Pulmonary artery endothelial cell (primary cell): ENCODE results near the gene HOXA5. TPM values are rescaled to one million over a fixed set of nuclear protein-coding genes. Genes with fewer than 3 reads are reported as not detected.

Source experiments
- DNase-seq: peaks from one replicate; pipeline ENCODE4 v3.0.0-alpha.2; 2011; ENCODE audit warnings: low read depth, low spot score
- total RNA-seq: library from RNA; depleted of rRNA; stranded (reverse); fragments of >200 nt; gene quantifications from 2 replicates; pipeline ENCODE4 v1.2.3, GENCODE V29; 2014

HOXA5 gene
- total RNA-seq, 1 donor from 2014 or later = 5.9 TPM

DNA sequence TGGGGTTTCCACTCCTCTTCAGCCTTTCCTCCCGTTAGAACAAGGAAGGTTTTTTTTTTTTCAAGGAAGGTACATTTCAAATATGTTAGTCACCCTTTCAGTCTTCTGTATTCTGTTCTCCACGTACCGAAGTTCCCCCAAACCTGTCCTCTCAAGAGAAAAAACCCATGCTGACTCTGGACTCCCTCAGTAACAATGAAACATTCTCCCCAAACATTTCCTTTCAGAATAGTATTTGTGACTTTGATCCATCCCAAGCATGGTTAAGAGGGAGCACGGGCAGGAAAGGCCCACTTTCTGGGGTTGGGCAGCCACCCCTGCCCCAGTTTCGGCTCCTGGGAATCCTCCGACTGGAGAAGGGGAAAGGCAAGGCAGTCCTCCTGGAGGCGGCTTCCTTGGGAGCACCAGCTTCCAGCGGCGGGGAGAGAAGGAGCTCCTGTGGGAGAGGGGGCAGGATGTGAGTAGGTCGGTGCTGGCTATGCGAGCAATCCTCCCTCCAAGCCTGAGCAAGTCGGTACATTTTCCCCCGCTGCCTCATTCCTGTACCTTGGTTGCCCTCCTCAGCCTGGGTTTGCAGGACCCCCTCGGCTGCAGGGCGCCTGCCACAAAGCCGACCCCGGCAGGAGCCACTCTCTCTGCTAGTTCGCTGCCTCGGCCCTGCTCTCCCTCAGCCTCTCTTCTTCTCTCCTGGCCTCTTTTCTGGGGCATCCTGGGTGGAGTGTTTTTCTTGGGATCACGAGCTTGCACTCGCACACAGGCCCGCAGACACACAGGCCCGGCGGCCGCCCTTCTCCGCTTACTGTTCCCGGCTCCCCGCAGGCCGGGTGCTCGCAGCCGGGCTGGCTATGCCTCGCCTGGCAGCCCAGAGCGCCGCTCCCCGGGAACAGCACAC, 45.5 kb downstream of the HOXA5 start:
- DNase-seq = no peak

- no peak for DNase-seq
Observed at GRCh38 chr7:27096768-27097514, 46.5 kb downstream of the HOXA5 start.

DNA sequence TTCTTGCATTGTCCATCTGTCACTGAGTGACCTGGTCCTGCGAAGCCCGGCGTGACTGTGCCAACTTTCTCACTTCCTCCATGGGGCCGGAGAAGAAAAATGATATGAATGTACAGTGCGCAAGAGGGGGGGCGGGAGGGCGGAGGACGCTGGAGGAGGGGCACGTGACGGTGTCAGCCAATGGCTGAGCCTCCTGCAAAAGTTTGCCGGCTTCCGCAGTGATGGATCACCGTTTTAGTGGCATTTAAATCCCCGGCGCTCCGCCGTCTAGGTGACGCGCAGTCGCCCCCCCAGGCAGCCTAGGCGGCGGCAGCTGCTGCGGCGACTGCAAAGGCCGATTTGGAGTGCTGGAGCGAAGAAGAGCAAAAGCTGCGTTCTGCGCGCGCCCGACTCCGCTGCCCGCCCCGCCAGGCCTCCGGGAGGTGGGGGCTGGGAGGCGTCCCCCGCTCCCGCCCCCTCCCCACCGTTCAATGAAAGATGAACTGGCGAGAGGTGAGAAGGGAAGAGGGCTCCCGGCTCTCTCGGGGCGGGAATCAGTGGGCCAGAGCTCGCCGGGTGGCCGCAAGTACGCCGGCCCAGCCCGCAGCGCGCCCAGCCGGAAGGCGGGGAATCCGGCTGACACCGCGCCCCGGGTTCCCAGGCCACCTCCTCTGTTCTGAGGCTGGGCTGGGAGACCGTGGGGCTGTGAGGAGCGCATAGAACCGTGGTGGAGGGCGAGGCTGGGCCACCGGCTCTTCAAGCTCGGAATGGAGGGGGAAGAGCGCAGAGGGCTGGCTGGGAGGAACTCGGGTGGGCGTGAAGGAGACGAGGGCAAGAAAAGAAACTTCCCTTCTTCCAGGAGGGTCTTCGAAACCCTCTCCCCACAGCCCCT, 47.3 kb downstream of the HOXA5 start, which contains the start of gene HOXA1:
HOXA1 (minus strand) TSS at position 104 of the 871 bp plus-strand sequence; CDS start at position 16, 88 bp downstream.
- DNase-seq = peak; percentile 85

- no peak for DNase-seq
Observed at GRCh38 chr7:27095050-27095896, 48.2 kb downstream of the HOXA5 start.

GRCh38 chr7:27094304-27095049, 49.0 kb downstream of the HOXA5 start:
- DNase-seq = no peak

DNA sequence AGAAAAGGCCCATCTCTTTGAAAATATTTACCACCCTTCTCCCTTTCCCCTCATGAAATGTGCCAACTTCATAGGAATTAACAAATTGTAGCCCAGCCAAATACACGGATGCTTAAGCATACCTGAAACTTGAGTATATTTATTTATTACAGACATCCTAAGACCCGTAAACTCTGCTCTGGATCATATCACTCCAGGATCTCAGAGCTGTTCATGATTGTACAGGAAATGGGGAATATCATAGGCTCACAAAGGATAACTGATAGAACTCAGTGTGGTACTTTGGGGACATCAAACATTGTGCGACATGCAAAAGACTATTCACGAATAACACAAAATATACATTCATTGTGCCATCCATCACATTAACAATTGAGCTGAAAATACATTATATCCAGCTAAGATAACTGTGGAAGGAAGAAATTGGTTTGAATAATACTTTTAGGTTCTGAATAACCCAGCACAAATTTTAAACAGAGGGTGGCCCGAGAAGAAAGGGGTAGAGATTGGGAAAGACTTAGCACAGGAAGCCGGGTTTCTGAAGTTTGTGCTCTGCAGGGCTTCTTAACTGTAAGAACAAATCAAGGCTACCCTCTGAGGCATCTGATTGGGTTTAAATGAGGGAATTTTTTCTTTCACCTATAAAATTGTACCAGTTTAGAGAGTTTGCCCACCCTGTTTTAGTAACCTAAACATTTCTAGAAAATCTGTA, 50.1 kb downstream of the HOXA5 start:
- DNase-seq = no peak

- no peak for DNase-seq
Observed at GRCh38 chr7:27092819-27093110, 50.7 kb downstream of the HOXA5 start.

GRCh38 chr7:27091941-27092818, 51.3 kb downstream of the HOXA5 start:
- DNase-seq = no peak

- DNase-seq = no peak
Observed at GRCh38 chr7:27091105-27091504, 52.4 kb downstream of the HOXA5 start.

Other genes starting within 250 kb of the HOXA5 start
- gene HOXA1, start 47.7 kb downstream of the HOXA5 start, total RNA-seq = 0.33 and 1.0 TPM in 2 replicates
- 0.59 and 1.0 TPM in 2 replicates for gene HOXA2, start 41.0 kb downstream of the HOXA5 start, total RNA-seq
- 0.26 and 0.74 TPM in 2 replicates for gene HOXA4, start 12.9 kb downstream of the HOXA5 start, total RNA-seq
- gene HOXA6, start 4.1 kb upstream of the HOXA5 start, total RNA-seq = 0.07 and 0.42 TPM in 2 replicates
- gene HOXA3, start 8.9 kb upstream of the HOXA5 start, total RNA-seq = 0.53 and 0.66 TPM in 2 replicates
- 0.04 and 0.13 TPM in 2 replicates for gene HOXA7, start 13.0 kb upstream of the HOXA5 start, total RNA-seq
- 0.13 and 0.18 TPM in 2 replicates for gene HOXA9, start 21.9 kb upstream of the HOXA5 start, total RNA-seq
- gene HOXA10, start 30.6 kb upstream of the HOXA5 start, total RNA-seq = 0.07 and 0.14 TPM in 2 replicates
- gene HOXA11, start 41.6 kb upstream of the HOXA5 start, total RNA-seq = not detected in 2 replicates
- gene HOXA13, start 56.4 kb upstream of the HOXA5 start, total RNA-seq = not detected in 2 replicates
- gene EVX1, start 99.1 kb upstream of the HOXA5 start, total RNA-seq = not detected in 2 replicates